Lower leg skin (tissue), 3 donors: ENCODE results near the gene STX8.

Source experiments
- POLR2A ChIP-seq, 2 donors: fragments of 450-650 bp; IDR thresholded peaks; one replicate each; pipeline ENCODE4 v1.6.1; 2016 to 2017; ENCODE audit warnings: antibody characterized with exemption in 2 of 2, mild to moderate bottlenecking in 1 of 2, moderate library complexity in 1 of 2
- TF ChIP-seq, protein P1 (sequence below), 3 donors: fragments of 450-650 bp; IDR thresholded peaks; one replicate each; pipeline ENCODE4 v1.5.1; 2016; ENCODE audit warnings: antibody characterized with exemption in 3 of 3, mild to moderate bottlenecking in 3 of 3, moderate library complexity in 2 of 3

DNA sequence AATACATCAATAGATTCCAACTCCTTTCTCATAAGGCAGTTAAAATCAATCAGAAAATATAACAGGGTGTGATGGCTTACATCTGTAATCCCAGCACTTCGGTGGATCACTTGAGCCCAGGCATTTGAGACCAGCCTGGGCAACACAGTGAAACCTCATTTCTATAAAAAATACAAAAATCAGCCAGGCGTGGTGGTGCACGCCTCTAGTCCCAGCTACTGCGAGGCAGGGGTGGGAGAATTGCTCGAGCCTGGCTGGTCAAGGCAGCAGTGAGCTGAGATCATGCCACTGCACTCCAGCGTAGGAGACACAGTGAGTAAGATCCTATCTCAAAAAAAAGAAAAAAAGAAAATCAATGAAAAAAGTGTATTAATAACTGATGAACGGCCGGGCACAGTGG lies 295.7 kb downstream of the STX8 start:
- TF ChIP-seq, protein P1, sequence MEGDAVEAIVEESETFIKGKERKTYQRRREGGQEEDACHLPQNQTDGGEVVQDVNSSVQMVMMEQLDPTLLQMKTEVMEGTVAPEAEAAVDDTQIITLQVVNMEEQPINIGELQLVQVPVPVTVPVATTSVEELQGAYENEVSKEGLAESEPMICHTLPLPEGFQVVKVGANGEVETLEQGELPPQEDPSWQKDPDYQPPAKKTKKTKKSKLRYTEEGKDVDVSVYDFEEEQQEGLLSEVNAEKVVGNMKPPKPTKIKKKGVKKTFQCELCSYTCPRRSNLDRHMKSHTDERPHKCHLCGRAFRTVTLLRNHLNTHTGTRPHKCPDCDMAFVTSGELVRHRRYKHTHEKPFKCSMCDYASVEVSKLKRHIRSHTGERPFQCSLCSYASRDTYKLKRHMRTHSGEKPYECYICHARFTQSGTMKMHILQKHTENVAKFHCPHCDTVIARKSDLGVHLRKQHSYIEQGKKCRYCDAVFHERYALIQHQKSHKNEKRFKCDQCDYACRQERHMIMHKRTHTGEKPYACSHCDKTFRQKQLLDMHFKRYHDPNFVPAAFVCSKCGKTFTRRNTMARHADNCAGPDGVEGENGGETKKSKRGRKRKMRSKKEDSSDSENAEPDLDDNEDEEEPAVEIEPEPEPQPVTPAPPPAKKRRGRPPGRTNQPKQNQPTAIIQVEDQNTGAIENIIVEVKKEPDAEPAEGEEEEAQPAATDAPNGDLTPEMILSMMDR (IDR thresholded peaks at IDR 0.05), result no peak
- TF ChIP-seq POLR2A (IDR thresholded peaks at IDR 0.05), result no peak
